ENCODE measurements around the gene DEF6.
A peak's percentile ranks its signal among the peaks of the same experiment; 100 is the strongest.

The DEF6 gene

DNA sequence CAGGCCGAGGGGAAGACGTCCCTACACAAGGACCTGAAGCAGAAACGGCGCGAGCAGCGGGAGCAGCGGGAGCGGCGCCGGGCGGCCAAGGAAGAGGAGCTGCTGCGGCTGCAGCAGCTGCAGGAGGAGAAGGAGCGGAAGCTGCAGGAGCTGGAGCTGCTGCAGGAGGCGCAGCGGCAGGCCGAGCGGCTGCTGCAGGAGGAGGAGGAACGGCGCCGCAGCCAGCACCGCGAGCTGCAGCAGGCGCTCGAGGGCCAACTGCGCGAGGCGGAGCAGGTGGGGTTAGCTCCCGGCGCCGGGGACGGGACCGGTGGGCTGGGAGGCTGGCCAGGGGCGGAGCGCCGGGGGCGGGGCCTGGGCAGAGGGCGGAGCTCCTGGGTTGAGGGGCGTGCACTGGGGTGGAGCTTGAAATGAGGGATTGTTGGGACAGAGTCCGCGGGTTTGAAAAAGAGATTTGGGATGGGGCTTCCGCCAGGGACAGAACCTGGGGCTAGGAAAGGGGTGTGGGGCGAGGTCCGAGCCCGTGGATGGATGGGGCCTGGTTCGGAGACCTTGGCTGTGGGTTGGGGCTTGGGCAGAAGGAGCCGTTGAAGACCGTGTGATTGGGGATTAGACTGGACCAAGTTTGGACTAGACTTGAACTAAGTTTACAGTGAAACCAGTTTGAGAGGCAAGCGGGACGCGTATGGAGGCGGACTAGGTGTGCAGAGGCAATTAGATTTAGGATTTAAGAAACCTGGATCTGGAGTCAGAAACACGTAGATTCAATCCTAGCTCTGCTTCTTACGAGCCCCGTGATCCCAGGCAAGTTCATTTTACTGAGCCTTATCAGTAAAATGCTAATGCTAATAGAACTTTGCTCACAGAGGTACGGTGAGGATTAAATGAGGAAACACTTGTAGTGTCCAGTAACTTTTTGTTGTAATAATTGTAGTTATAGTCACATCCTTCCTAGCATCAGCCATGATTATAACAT is 20.9 kb downstream of the DEF6 start:
- DNase-seq, result peak; percentile 97
- peaks cover 39% of the 10 kb centered on the region for H3K27me3 Mint-ChIP-seq (ENCODE audit: low read depth, poor library complexity)
- peaks cover 25% of the 10 kb centered on the region for H3K4me1 Mint-ChIP-seq
- H3K4me3 Mint-ChIP-seq, result peak overlapping the region; percentile 88
- H3K9me3 Mint-ChIP-seq, result peaks cover 9% of the 10 kb centered on the region
- TF ChIP-seq CTCF (IDR thresholded peaks at IDR 0.05), result no peak
- peaks cover 8% of the 10 kb centered on the region for H3K36me3 Mint-ChIP-seq (ENCODE audit: low read depth)
- peak overlapping the region; percentile 52 for H3K27ac Mint-ChIP-seq

GRCh38 chr6:35319346-35320030 is 21.9 kb downstream of the DEF6 start:
- Mint-ChIP-seq H3K9me3 (peaks cover 9% of the 10 kb centered on the region), H3K27ac (no peak overlapping the region), H3K27me3 (ENCODE audit: low read depth, poor library complexity) (peaks cover 32% of the 10 kb centered on the region), H3K4me3 (no peak overlapping the region), H3K36me3 (ENCODE audit: low read depth) (peaks cover 8% of the 10 kb centered on the region), H3K4me1 (peaks cover 25% of the 10 kb centered on the region)
- no peak for DNase-seq
- TF ChIP-seq CTCF (IDR thresholded peaks at IDR 0.05), result no peak

DNA sequence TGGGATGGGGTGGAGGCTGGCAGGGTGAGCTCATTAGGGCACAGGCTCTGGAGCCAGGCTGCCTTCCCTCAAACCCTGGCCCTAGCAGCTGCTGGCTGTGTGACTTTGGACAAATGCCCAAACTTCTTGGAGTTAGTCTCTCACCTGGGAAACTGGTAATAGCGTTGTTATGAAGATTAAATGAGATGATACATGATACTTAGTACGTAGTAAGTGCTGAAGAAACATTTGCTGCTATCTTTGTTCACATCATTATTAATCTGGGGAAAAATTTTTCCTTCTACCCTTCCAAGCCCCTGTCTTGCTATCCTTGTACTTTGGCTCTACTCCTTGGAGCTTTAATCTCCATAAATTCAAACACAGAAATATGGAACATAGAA is 22.4 kb downstream of the DEF6 start:
- Mint-ChIP-seq H3K4me1 (peaks cover 25% of the 10 kb centered on the region), H3K4me3 (no peak overlapping the region), H3K36me3 (ENCODE audit: low read depth) (peaks cover 8% of the 10 kb centered on the region), H3K27ac (no peak overlapping the region), H3K27me3 (ENCODE audit: low read depth, poor library complexity) (peaks cover 26% of the 10 kb centered on the region), H3K9me3 (peaks cover 9% of the 10 kb centered on the region)
- TF ChIP-seq CTCF (IDR thresholded peaks at IDR 0.05), result no peak
- no peak for DNase-seq

- no peak for TF ChIP-seq CTCF (IDR thresholded peaks at IDR 0.05)
- peaks cover 21% of the 10 kb centered on the region for H3K27me3 Mint-ChIP-seq (ENCODE audit: low read depth, poor library complexity)
- H3K4me1 Mint-ChIP-seq, result peaks cover 25% of the 10 kb centered on the region
- H3K36me3 Mint-ChIP-seq (ENCODE audit: low read depth), result peaks cover 8% of the 10 kb centered on the region
- H3K27ac Mint-ChIP-seq, result no peak overlapping the region
- H3K4me3 Mint-ChIP-seq, result no peak overlapping the region
- H3K9me3 Mint-ChIP-seq, result peaks cover 9% of the 10 kb centered on the region
- no peak for DNase-seq
Observed at GRCh38 chr6:35321091-35321490, 23.5 kb downstream of the DEF6 start.

- Mint-ChIP-seq H3K36me3 (ENCODE audit: low read depth) (no peaks in the 10 kb centered on the region), H3K9me3 (peaks cover 17% of the 10 kb centered on the region), H3K4me1 (peaks cover 7% of the 10 kb centered on the region), H3K4me3 (no peak overlapping the region), H3K27ac (no peak overlapping the region), H3K27me3 (ENCODE audit: low read depth, poor library complexity) (peaks cover 6% of the 10 kb centered on the region)
- DNase-seq, result peak; percentile 58
- peak; percentile 47 for TF ChIP-seq CTCF (IDR thresholded peaks at IDR 0.05)
Observed at GRCh38 chr6:35327349-35328027, 29.9 kb downstream of the DEF6 start.
